Keratinocyte (primary cell): ENCODE data around the gene STK33. TPM values are rescaled to one million over a fixed set of nuclear protein-coding genes. Genes with fewer than 3 reads are reported as not detected.

ENCODE experiments used
- DNase-seq: peaks from one replicate; pipeline ENCODE4 v3.0.0-alpha.2; 2011; ENCODE audit warnings: low read depth, missing footprints, low spot score
- FAIRE-seq: peaks from 2 replicates; lab custom pipeline; 2011; peaks lifted over from hg19 to GRCh38; lab: Jason Lieb, UNC
- H2AFZ ChIP-seq: 2 replicates; pipeline ENCODE4 v1.6.0; 2012; ENCODE audit warnings: low read length, control low read depth, inconsistent platforms; ENCODE audit not compliant: control insufficient read depth
- H3K27ac ChIP-seq: 2 replicates; pipeline ENCODE4 v1.5.1; 2011; ENCODE audit warnings: low read length; ENCODE audit not compliant: control insufficient read depth, insufficient read depth
- H3K27me3 ChIP-seq: 3 replicates; pipeline ENCODE4 v1.6.0; 2011; ENCODE audit warnings: low read length; ENCODE audit not compliant: control insufficient read depth, insufficient read depth; ENCODE audit errors: extremely low read depth
- H3K36me3 ChIP-seq, 2 experiments: 2 replicates in 1 of 2; 3 replicates in 1 of 2; pipeline ENCODE4 v1.5.1; 2011; ENCODE audit warnings: low read length in 2 of 2, mild to moderate bottlenecking in 1 of 2; ENCODE audit not compliant: control insufficient read depth in 2 of 2, insufficient read depth in 2 of 2; ENCODE audit errors: extremely low read depth in 1 of 2
- H3K4me1 ChIP-seq: 3 replicates; pipeline ENCODE4 v1.5.1; 2011; ENCODE audit warnings: low read length; ENCODE audit not compliant: control insufficient read depth, insufficient read depth; ENCODE audit errors: extremely low read depth
- H3K4me2 ChIP-seq: 3 replicates; pipeline ENCODE4 v1.6.0; 2011; ENCODE audit warnings: low read depth, low read length; ENCODE audit not compliant: control insufficient read depth, insufficient read depth; ENCODE audit errors: extremely low read depth
- H3K4me3 ChIP-seq, 3 experiments: fragments of 200-600 bp in 1 of 3; sonication (generic) in 1 of 3; 2 replicates in 2 of 3; 3 replicates in 1 of 3; pipeline ENCODE4 v1.5.1; 2011 to 2016; ENCODE audit warnings: low read length in 3 of 3, mild to moderate bottlenecking in 3 of 3, control low read depth in 2 of 3, inconsistent platforms in 1 of 3, low read depth in 1 of 3, mixed read lengths in 1 of 3, mixed run types in 1 of 3, moderate library complexity in 1 of 3; ENCODE audit not compliant: control insufficient read depth in 2 of 3, insufficient read depth in 2 of 3; ENCODE audit errors: extremely low read depth in 1 of 3
- H3K79me2 ChIP-seq: 2 replicates; pipeline ENCODE4 v1.6.0; 2012; ENCODE audit warnings: low read length; ENCODE audit not compliant: control insufficient read depth, insufficient read depth
- H3K9ac ChIP-seq: 3 replicates; pipeline ENCODE4 v1.6.0; 2011; ENCODE audit warnings: low read length; ENCODE audit not compliant: control insufficient read depth, insufficient read depth; ENCODE audit errors: extremely low read depth
- H3K9me1 ChIP-seq: 3 replicates; pipeline ENCODE4 v1.6.0; 2011; ENCODE audit warnings: low read length; ENCODE audit not compliant: control insufficient read depth, insufficient read depth; ENCODE audit errors: extremely low read depth
- H3K9me3 ChIP-seq: 2 replicates; pipeline ENCODE4 v1.5.1; 2012; ENCODE audit warnings: low read depth, low read length; ENCODE audit not compliant: control insufficient read depth
- H4K20me1 ChIP-seq: 3 replicates; pipeline ENCODE4 v1.6.0; 2011; ENCODE audit warnings: low read length; ENCODE audit not compliant: control insufficient read depth, insufficient read depth; ENCODE audit errors: extremely low read depth
- EZH2 ChIP-seq: IDR thresholded peaks from one replicate; pipeline ENCODE4 v1.6.1; 2012; ENCODE audit warnings: inconsistent platforms, mild to moderate bottlenecking, low read length, moderate library complexity
- dilution Hi-C: fragments of 300-500 bp; cut with MboI; formaldehyde crosslinking; loops from one replicate; pipeline ENCODE4 v1.7.0; 2020; ENCODE audit warnings: low sequenced_read_pairs; ENCODE audit not compliant: extremely low pct_ligation_motif_present
- polyA plus RNA-seq, 5 experiments: library from polyadenylated mRNA; depleted of rRNA in 3 of 5; stranded (reverse) in 3 of 5; stranded (forward) in 1 of 5; unstranded in 1 of 5; fragments of >200 nt; gene quantifications; 1 replicate in 1 of 5; 2 replicates in 3 of 5; 3 replicates in 1 of 5; pipeline versions ENCODE4 v1.2.1 to v1.2.3, GENCODE V29; 2011 to 2012; ENCODE audit warnings: missing spikeins in 2 of 5, low read depth in 1 of 5, low replicate concordance in 1 of 5
- TF ChIP-seq, protein P1 (sequence below), 3 experiments: IDR thresholded peaks in 1 of 3; conservative IDR thresholded peaks in 1 of 3; optimal IDR thresholded peaks in 1 of 3; 2 replicates in 2 of 3; 3 replicates in 1 of 3; pipeline versions ENCODE3 to v1.5.1; 2011; ENCODE audit warnings: low read length in 3 of 3, mild to moderate bottlenecking in 3 of 3, moderate library complexity in 2 of 3, control low read depth in 1 of 3, inconsistent platforms in 1 of 3; ENCODE audit not compliant: insufficient read depth in 2 of 3; ENCODE audit errors: extremely low read depth in 1 of 3

The STK33 gene
- polyA plus RNA-seq, 1 donor (not counting 4 experiments of a cell fraction or from before 2014, with no cell fraction given), result 0.05 TPM

DNA sequence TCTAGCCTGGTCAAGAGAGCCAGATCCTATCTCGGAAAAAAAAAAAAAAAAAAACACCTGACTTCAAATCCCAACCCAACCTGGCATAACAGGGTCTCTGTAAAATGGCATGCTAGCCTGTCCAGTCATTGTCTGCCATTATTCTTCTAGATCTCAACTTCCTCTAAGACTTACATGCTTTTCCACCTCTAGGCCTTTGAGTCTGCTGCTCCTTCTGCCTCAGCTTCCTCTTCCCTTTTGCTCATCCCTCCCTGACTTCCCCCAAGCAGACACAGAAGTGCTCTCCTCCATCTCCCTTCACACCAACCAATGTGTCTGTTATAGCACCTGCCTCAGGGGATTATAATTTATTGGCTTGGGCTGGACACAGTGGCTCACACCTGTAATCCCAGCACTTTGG lies 7.8 kb downstream of the STK33 start:
- no peaks in the 10 kb centered on the region for H4K20me1 ChIP-seq
- H3K4me3 ChIP-seq, result no peak overlapping the region
- TF ChIP-seq, protein P1, sequence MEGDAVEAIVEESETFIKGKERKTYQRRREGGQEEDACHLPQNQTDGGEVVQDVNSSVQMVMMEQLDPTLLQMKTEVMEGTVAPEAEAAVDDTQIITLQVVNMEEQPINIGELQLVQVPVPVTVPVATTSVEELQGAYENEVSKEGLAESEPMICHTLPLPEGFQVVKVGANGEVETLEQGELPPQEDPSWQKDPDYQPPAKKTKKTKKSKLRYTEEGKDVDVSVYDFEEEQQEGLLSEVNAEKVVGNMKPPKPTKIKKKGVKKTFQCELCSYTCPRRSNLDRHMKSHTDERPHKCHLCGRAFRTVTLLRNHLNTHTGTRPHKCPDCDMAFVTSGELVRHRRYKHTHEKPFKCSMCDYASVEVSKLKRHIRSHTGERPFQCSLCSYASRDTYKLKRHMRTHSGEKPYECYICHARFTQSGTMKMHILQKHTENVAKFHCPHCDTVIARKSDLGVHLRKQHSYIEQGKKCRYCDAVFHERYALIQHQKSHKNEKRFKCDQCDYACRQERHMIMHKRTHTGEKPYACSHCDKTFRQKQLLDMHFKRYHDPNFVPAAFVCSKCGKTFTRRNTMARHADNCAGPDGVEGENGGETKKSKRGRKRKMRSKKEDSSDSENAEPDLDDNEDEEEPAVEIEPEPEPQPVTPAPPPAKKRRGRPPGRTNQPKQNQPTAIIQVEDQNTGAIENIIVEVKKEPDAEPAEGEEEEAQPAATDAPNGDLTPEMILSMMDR (optimal IDR thresholded peaks at IDR 0.05 in 1 of 3, IDR thresholded peaks at IDR 0.05 in 1 of 3, conservative IDR thresholded peaks at IDR 0.05 in 1 of 3; ENCODE audit: extremely low read depth in 1 of 3, insufficient read depth in 2 of 3, low read length in 3 of 3), result no peak
- no peak for TF ChIP-seq EZH2
- no peak for FAIRE-seq
- H2AFZ ChIP-seq, result no peak overlapping the region
- no peak overlapping the region for H3K9ac ChIP-seq
- H3K4me2 ChIP-seq, result no peak overlapping the region
- no peaks in the 10 kb centered on the region for H3K9me1 ChIP-seq
- no peaks in the 10 kb centered on the region for H3K27me3 ChIP-seq
- H3K36me3 ChIP-seq, result no peaks in the 10 kb centered on the region
- no peaks in the 10 kb centered on the region for H3K4me1 ChIP-seq
- no peak overlapping the region for H3K27ac ChIP-seq
- no peak for DNase-seq
- dilution Hi-C loops, result no loop called here
- no peaks in the 10 kb centered on the region for H3K79me2 ChIP-seq
- no peaks in the 10 kb centered on the region for H3K9me3 ChIP-seq

DNA sequence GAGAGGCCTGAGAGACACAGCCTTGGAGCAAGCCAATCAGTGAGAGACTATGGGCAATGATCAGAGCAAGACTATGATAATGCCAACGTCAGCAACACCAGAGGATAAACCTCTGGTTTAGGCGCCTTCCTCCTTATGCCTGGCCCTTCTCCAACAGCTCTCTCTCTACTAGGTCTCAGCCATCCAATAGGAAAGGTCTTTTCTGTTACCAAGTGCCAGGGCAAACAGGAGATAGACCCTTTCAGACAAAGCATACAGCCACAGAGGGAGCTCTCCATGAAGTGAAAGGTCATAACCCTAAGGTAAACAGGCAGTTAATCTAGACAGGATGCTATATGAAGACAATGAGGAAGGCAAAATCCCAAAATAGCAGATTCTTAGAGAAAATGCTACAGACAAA lies 9.5 kb downstream of the STK33 start:
- H3K4me2 ChIP-seq, result no peak overlapping the region

More for the DNA sequence above, 9.5 kb downstream of the STK33 start:
- Histone ChIP-seq H3K4me1 (no peaks in the 10 kb centered on the region), H2AFZ (no peak overlapping the region), H4K20me1 (no peaks in the 10 kb centered on the region), H3K4me3 (no peak overlapping the region), H3K36me3 (no peaks in the 10 kb centered on the region), H3K27ac (no peak overlapping the region), H3K9ac (no peak overlapping the region), H3K9me1 (no peaks in the 10 kb centered on the region), H3K79me2 (no peaks in the 10 kb centered on the region), H3K27me3 (no peaks in the 10 kb centered on the region), H3K9me3 (no peaks in the 10 kb centered on the region)
- TF ChIP-seq, protein P1 (optimal IDR thresholded peaks at IDR 0.05 in 1 of 3, IDR thresholded peaks at IDR 0.05 in 1 of 3, conservative IDR thresholded peaks at IDR 0.05 in 1 of 3; ENCODE audit: extremely low read depth in 1 of 3, insufficient read depth in 2 of 3, low read length in 3 of 3), result no peak
- no peak for TF ChIP-seq EZH2
- dilution Hi-C loops, result no loop called here
- no peak for FAIRE-seq
- no peak for DNase-seq
